HK-2 (cell line): ENCODE results near the gene AGAP3.
"Not testable (repeated sequence)": the region's sequence is repeated elsewhere in the genome, so short reads cannot be mapped to it uniquely, and the experiment has no call there.

Source experiments
- DNase-seq: peaks from one replicate; pipeline ENCODE4 v3.0.0-alpha.2; 2018; ENCODE audit not compliant: unreplicated experiment

AGAP3 gene

GRCh38 chr7:151085691-151086620 lies at the start of gene AGAP3:
Gene AGAP3, plus strand, starts transcription at chr7:151086475. Its CDS starts 267 bp downstream, at chr7:151086742.
- peak; percentile 85 for DNase-seq

- DNase-seq: peak; percentile 97
These were observed 47.1 kb upstream of the AGAP3 start for GRCh38 chr7:151038951-151039849.

GRCh38 chr7:151039850-151040548 lies 46.3 kb upstream of the AGAP3 start:
- no peak for DNase-seq

- no peak for DNase-seq
These were observed 45.5 kb upstream of the AGAP3 start for GRCh38 chr7:151040616-151041375.

- DNase-seq: not testable (repeated sequence)
These were observed 42.8 kb upstream of the AGAP3 start for GRCh38 chr7:151043449-151043848.

- DNase-seq: no peak
These were observed 42.3 kb upstream of the AGAP3 start for GRCh38 chr7:151043959-151044358.

- DNase-seq: no peak
These were observed 41.0 kb upstream of the AGAP3 start for GRCh38 chr7:151045262-151045661.

GRCh38 chr7:151045967-151046366 lies 40.3 kb upstream of the AGAP3 start:
- DNase-seq: no peak

- no peak for DNase-seq
These were observed 39.4 kb upstream of the AGAP3 start for GRCh38 chr7:151046603-151047573.

- no peak for DNase-seq
These were observed 38.1 kb upstream of the AGAP3 start, which contains the start of gene ASIC3 for GRCh38 chr7:151047976-151048815. Gene ASIC3, plus strand, starts transcription at chr7:151048531. Its CDS starts 355 bp downstream, at chr7:151048886.

- no peak for DNase-seq
These were observed 37.3 kb upstream of the AGAP3 start for GRCh38 chr7:151048911-151049463.

GRCh38 chr7:151051108-151051507 lies 35.2 kb upstream of the AGAP3 start:
- DNase-seq: no peak

GRCh38 chr7:151053096-151053495 lies 33.2 kb upstream of the AGAP3 start:
- no peak for DNase-seq

- DNase-seq: no peak
These were observed 32.5 kb upstream of the AGAP3 start for GRCh38 chr7:151053751-151054150.

- DNase-seq: no peak
These were observed 30.0 kb upstream of the AGAP3 start for GRCh38 chr7:151056283-151056665.

- DNase-seq: no peak
These were observed 29.4 kb upstream of the AGAP3 start for GRCh38 chr7:151056666-151057505.

- DNase-seq: no peak
These were observed 28.7 kb upstream of the AGAP3 start, which contains the start of gene CDK5 for GRCh38 chr7:151057506-151057988. Gene CDK5, minus strand, starts transcription at chr7:151057897. Its CDS starts 49 bp downstream, at chr7:151057848.
